ENCODE results near the gene TLE2. TPM values are rescaled to one million over a fixed set of nuclear protein-coding genes. Genes with fewer than 3 reads are reported as not detected.
"Not testable (repeated sequence)": the region's sequence is repeated elsewhere in the genome, so short reads cannot be mapped to it uniquely, and the experiment has no call there.

TLE2 gene
- polyA plus RNA-seq, 1 of the 3 experiments (the other 2 are of a cell fraction) = 2.3 TPM

GRCh38 chr19:3012621-3013262 lies 16.3 kb downstream of the TLE2 start:
- TF ChIP-seq USF1 (IDR thresholded peaks at IDR 0.05; ENCODE audit: borderline replicate concordance, low read depth) (0 out of 2 replicates have a peak, but pooled peaks have one; percentile 9), NFIC (IDR thresholded peaks at IDR 0.05; ENCODE audit: borderline replicate concordance) (no peak)
- peaks cover 5% of the 10 kb centered on the region for H3F3A ChIP-seq (replicated peaks; ENCODE audit: insufficient read depth)
- no peaks in the 10 kb centered on the region for H4K20me1 ChIP-seq (ENCODE audit: insufficient read depth)
- no peak overlapping the region for H3K4me2 ChIP-seq
- H3K27me3 ChIP-seq (ENCODE audit: insufficient read depth) = peaks cover 18% of the 10 kb centered on the region
- no peaks in the 10 kb centered on the region for H3K36me3 ChIP-seq (replicated peaks in 1 of 2; ENCODE audit: control insufficient read depth in 1 of 2, insufficient read depth in 2 of 2, low read length in 1 of 2)
- ChIA-PET CTCF (interaction anchor here (0.8 to 4.5 kb wide), 4 partner anchors 15 to 91 kb away, joined by 3 to 17 read pairs (median 5); no protein-coding TSS in a partner anchor), POLR2A (no interaction called here)
- 41% methylated on average over 16 of the region's 16 CpGs for WGBS (ENCODE audit: low lambda C conversion rate)
- no peaks in the 10 kb centered on the region for H3K4me1 ChIP-seq (ENCODE audit: control insufficient read depth in 1 of 2, insufficient read depth in 2 of 2, low read depth in 1 of 2, low read length in 1 of 2)
- no peak overlapping the region for H3K4me3 ChIP-seq (ENCODE audit: low read depth in 2 of 2, low read length in 1 of 2)
- H3K9me2 ChIP-seq = no peaks in the 10 kb centered on the region
- no peak overlapping the region for H3K9ac ChIP-seq
- no peaks in the 10 kb centered on the region for H3K9me3 ChIP-seq
- DNase-seq = no peak
- no peaks in the 10 kb centered on the region for H3K79me2 ChIP-seq (ENCODE audit: insufficient read depth)
- no peak overlapping the region for H3K27ac ChIP-seq (ENCODE audit: low read depth in 2 of 2, low read length in 1 of 2)
- no peak overlapping the region for H2AFZ ChIP-seq (ENCODE audit: low read depth)

GRCh38 chr19:3012059-3012458 lies 17.0 kb downstream of the TLE2 start:
- H3K4me2 ChIP-seq; H3K4me1 ChIP-seq (ENCODE audit: control insufficient read depth in 1 of 2, insufficient read depth in 2 of 2, low read depth in 1 of 2, low read length in 1 of 2); H4K20me1 ChIP-seq (ENCODE audit: insufficient read depth); DNase-seq; H3K9me3 ChIP-seq; H2AFZ ChIP-seq (ENCODE audit: low read depth); H3K9me2 ChIP-seq; H3K27ac ChIP-seq (ENCODE audit: low read depth in 2 of 2, low read length in 1 of 2); H3K36me3 ChIP-seq (replicated peaks in 1 of 2; ENCODE audit: control insufficient read depth in 1 of 2, insufficient read depth in 2 of 2, low read length in 1 of 2); H3K79me2 ChIP-seq (ENCODE audit: insufficient read depth); H3F3A ChIP-seq (replicated peaks; ENCODE audit: insufficient read depth); H3K4me3 ChIP-seq (ENCODE audit: low read depth in 2 of 2, low read length in 1 of 2); H3K9ac ChIP-seq; POLR2A ChIA-PET: not testable (repeated sequence)
- 65% methylated on average over 13 of the region's 13 CpGs for WGBS (ENCODE audit: low lambda C conversion rate)
- H3K27me3 ChIP-seq (ENCODE audit: insufficient read depth) = peaks cover 16% of the 10 kb centered on the region
- CTCF ChIA-PET = interaction anchor here (1.6 to 4.5 kb wide), 2 partner anchors 16 to 24 kb away, joined by 6 to 17 read pairs; no protein-coding TSS in a partner anchor

- Histone ChIP-seq H3K4me2 (no peak overlapping the region), H3K36me3 (replicated peaks in 1 of 2; ENCODE audit: control insufficient read depth in 1 of 2, insufficient read depth in 2 of 2, low read length in 1 of 2) (no peaks in the 10 kb centered on the region), H3K9ac (no peak overlapping the region), H4K20me1 (ENCODE audit: insufficient read depth) (no peaks in the 10 kb centered on the region), H3F3A (replicated peaks; ENCODE audit: insufficient read depth) (peaks cover 5% of the 10 kb centered on the region), H3K9me2 (no peaks in the 10 kb centered on the region), H3K4me1 (ENCODE audit: control insufficient read depth in 1 of 2, insufficient read depth in 2 of 2, low read depth in 1 of 2, low read length in 1 of 2) (no peaks in the 10 kb centered on the region), H3K9me3 (no peaks in the 10 kb centered on the region), H3K4me3 (ENCODE audit: low read depth in 2 of 2, low read length in 1 of 2) (no peak overlapping the region), H3K79me2 (ENCODE audit: insufficient read depth) (no peaks in the 10 kb centered on the region), H3K27ac (ENCODE audit: low read depth in 2 of 2, low read length in 1 of 2) (no peak overlapping the region), H3K27me3 (ENCODE audit: insufficient read depth) (peaks cover 12% of the 10 kb centered on the region), H2AFZ (ENCODE audit: low read depth) (no peak overlapping the region)
- WGBS (ENCODE audit: low lambda C conversion rate) = 60% methylated on average over 7 of the region's 13 CpGs
- ChIA-PET CTCF (no interaction called here), POLR2A (no interaction called here)
- DNase-seq = no peak
- TF ChIP-seq IRF3 (IDR thresholded peaks at IDR 0.05; ENCODE audit: low read depth, low read length) = no peak
- no peak for TF ChIP-seq FOXJ3 (CRISPR knock-in tag; IDR thresholded peaks at IDR 0.05)
- no peak for TF ChIP-seq NRF1 (IDR thresholded peaks at IDR 0.05; ENCODE audit: low read depth, low read length)
- TF ChIP-seq RAD21 (IDR thresholded peaks at IDR 0.05; ENCODE audit: low read length) = no peak
- no peak for TF ChIP-seq YY1 (IDR thresholded peaks at IDR 0.05; ENCODE audit: low read depth)
- TF ChIP-seq RXRA (IDR thresholded peaks at IDR 0.05; ENCODE audit: borderline replicate concordance, low read depth) = no peak
- no peak for TF ChIP-seq MEF2A (IDR thresholded peaks at IDR 0.05; ENCODE audit: borderline replicate concordance, low read depth)
- TF ChIP-seq TCF12 (IDR thresholded peaks at IDR 0.05) = no peak
- TF ChIP-seq GABPA (IDR thresholded peaks at IDR 0.05; ENCODE audit: low read depth) = no peak
- TF ChIP-seq RFX5 (IDR thresholded peaks at IDR 0.05; ENCODE audit: low read length) = no peak
- TF ChIP-seq REST (IDR thresholded peaks at IDR 0.05; ENCODE audit: low read depth, low read length) = no peak
- no peak for TF ChIP-seq ZBTB33 (IDR thresholded peaks at IDR 0.05; ENCODE audit: borderline replicate concordance, low read depth)
- TF ChIP-seq TAF1 (IDR thresholded peaks at IDR 0.05; ENCODE audit: borderline replicate concordance, low read depth, low read length) = no peak
Measured at GRCh38 chr19:3010871-3011270, 18.2 kb downstream of the TLE2 start.
